GM12873 (cell line): ENCODE data around the gene WDR27.

Experiments used
- TF ChIP-seq, protein P1 (sequence below): IDR thresholded peaks from 2 replicates; pipeline ENCODE4 v1.5.1; 2012; ENCODE audit warnings: low read depth, mild to moderate bottlenecking, moderate library complexity, low read length, control low read depth; ENCODE audit not compliant: insufficient read depth; ENCODE audit errors: missing control alignments

WDR27 gene

GRCh38 chr6:169722362-169723199 lies 20.8 kb upstream of the WDR27 start:
- TF ChIP-seq, protein P1, sequence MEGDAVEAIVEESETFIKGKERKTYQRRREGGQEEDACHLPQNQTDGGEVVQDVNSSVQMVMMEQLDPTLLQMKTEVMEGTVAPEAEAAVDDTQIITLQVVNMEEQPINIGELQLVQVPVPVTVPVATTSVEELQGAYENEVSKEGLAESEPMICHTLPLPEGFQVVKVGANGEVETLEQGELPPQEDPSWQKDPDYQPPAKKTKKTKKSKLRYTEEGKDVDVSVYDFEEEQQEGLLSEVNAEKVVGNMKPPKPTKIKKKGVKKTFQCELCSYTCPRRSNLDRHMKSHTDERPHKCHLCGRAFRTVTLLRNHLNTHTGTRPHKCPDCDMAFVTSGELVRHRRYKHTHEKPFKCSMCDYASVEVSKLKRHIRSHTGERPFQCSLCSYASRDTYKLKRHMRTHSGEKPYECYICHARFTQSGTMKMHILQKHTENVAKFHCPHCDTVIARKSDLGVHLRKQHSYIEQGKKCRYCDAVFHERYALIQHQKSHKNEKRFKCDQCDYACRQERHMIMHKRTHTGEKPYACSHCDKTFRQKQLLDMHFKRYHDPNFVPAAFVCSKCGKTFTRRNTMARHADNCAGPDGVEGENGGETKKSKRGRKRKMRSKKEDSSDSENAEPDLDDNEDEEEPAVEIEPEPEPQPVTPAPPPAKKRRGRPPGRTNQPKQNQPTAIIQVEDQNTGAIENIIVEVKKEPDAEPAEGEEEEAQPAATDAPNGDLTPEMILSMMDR = no peak

DNA sequence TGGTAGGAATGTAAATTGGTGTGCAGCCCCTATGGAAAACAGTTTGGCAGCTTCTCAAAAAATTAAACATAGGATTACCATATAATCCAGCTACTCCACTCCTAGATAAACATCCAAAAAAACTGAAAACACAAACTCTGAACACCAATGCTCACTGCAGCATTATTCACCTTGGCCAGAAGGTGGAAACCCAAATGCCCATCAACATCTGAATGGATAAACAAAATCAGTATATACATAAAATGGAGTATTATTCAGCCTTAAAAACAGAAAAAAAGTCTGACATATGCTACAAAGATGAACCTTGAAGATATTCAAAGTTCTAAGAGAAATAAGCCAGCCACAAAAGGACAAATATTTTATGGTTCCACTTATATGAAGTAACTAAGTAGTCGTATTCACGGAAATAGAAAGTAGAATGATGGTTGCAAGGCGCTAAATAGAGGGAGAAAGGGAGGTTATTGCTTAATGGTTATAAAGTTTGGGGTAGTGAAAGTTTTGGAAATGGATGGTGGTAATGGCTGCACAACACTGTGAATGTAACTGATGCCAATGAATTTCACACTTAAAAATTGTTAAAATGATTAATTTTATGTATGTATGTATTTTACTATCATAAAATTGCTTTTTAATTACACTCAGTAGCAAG lies 18.5 kb upstream of the WDR27 start:
- TF ChIP-seq, protein P1 = peak; percentile 19

GRCh38 chr6:169719117-169719516 lies 17.3 kb upstream of the WDR27 start:
- TF ChIP-seq, protein P1 = no peak

DNA sequence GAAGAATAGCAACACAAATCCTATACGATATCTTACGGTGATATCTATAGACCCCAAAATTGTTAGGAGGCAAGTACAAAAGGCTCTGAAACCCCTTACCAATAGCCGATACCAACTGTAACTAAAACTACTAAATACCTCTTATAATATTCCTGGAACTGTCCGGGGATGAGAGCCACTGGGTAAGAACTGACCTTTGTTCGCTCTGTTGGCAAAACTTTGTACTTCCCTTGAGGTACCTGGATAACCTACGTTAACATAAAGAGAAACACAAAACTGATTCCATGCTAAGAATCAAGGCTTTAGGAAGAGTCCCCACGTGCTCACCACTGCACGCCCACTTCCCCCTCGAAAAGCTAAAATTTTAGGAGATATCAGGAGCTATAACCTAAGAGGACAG lies 12.8 kb upstream of the WDR27 start:
- TF ChIP-seq, protein P1 = no peak

DNA sequence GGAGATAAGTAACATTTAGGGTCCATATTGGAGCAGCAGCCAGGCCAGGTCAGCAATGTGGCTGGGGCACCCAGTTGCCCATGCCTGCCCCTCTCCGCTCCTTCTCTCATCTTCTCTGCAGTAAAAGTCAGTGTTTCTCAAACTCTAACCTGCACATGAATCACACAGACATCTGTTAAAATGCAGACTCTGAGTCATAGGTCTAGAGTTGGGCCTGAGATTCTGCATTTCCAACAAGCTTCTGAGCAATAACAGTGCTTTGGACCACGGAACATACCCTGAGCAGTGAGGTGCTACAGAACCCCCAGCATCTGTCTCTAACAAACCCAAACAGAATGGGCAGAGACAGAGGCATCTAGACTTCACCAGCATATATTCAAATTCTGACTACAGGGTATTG lies 12.3 kb upstream of the WDR27 start:
- TF ChIP-seq, protein P1 = no peak

- TF ChIP-seq, protein P1 = no peak
Measured at GRCh38 chr6:169710009-169710408, 8.2 kb upstream of the WDR27 start.

GRCh38 chr6:169709293-169709692 lies 7.5 kb upstream of the WDR27 start:
- TF ChIP-seq, protein P1 = no peak
